T-cell (primary cell): ENCODE results near the gene DDX20. TPM values are rescaled to one million over a fixed set of nuclear protein-coding genes. Genes with fewer than 3 reads are reported as not detected.

Experiments used
- ATAC-seq, 4 experiments: fragments of 200-7000 bp in 3 of 4; fragments of 150-1000 bp in 1 of 4; cut with Tn5 transposase; replicated peaks in 1 of 4; 1 replicate in 3 of 4; 2 replicates in 1 of 4; pipeline ENCODE4 v1.10.0; 2021; ENCODE audit warnings: moderate library complexity in 3 of 4, mild to moderate bottlenecking in 2 of 4, moderate number of reproducible peaks in 1 of 4
- CTCF ChIA-PET, 2 donors: fragments of 300-600 bp; sonication (Branson Sonifier 250); formaldehyde crosslinking; loops; one replicate each; lab custom pipeline; 2022; ENCODE audit warnings: antibody characterized with exemption in 2 of 2; lab: Charles Lee
- POLR2A ChIA-PET, 2 donors: fragments of 300-600 bp; sonication (Branson Sonifier 250); formaldehyde crosslinking; loops; one replicate each; lab custom pipeline; 2022; ENCODE audit warnings: antibody characterized with exemption in 2 of 2; lab: Charles Lee
- DNase-seq, 35 experiments: peaks; one replicate each; pipeline versions ENCODE4 v3.0.0 to v3.0.0-alpha.2; 2013 to 2023
- H3K27ac ChIP-seq: one replicate; pipeline ENCODE4 v1.5.1; 2013; ENCODE audit warnings: low read length
- H3K27me3 ChIP-seq, 2 experiments: replicated peaks in 1 of 2; 1 replicate in 1 of 2; 2 replicates in 1 of 2; pipeline versions ENCODE4 v1.6.1 to v1.7.0; 2013; ENCODE audit warnings: low read length in 1 of 2, mixed read lengths in 1 of 2; ENCODE audit not compliant: control insufficient read depth in 2 of 2, insufficient read depth in 2 of 2; ENCODE audit errors: extremely low read depth in 1 of 2
- H3K36me3 ChIP-seq, 2 donors: 1 replicate in 1 of 2; 2 replicates in 1 of 2; pipeline versions ENCODE4 v1.6.1 to v1.7.0; 2013; ENCODE audit warnings: low read length in 1 of 2; ENCODE audit not compliant: control insufficient read depth in 2 of 2, insufficient read depth in 1 of 2; ENCODE audit errors: extremely low read depth in 1 of 2
- H3K4me1 ChIP-seq, 2 experiments: 1 replicate in 1 of 2; 2 replicates in 1 of 2; pipeline versions ENCODE4 v1.6.1 to v1.7.0; 2013; ENCODE audit warnings: low read length in 2 of 2, mixed read lengths in 1 of 2; ENCODE audit not compliant: insufficient read depth in 2 of 2, control insufficient read depth in 1 of 2; ENCODE audit errors: extremely low read depth in 1 of 2
- H3K4me3 ChIP-seq, 2 donors: 1 replicate in 1 of 2; 2 replicates in 1 of 2; pipeline versions ENCODE4 v1.5.1 to v1.7.0; 2013; ENCODE audit warnings: mild to moderate bottlenecking in 2 of 2, low read length in 1 of 2, moderate library complexity in 1 of 2; ENCODE audit not compliant: control insufficient read depth in 1 of 2; ENCODE audit errors: extremely low read depth in 1 of 2
- H3K9me3 ChIP-seq: 2 replicates; pipeline ENCODE4 v1.7.0; 2013
- H3K27ac Mint-ChIP-seq, 2 donors: one replicate each; pipeline ENCODE4 v1.8.0; 2020 to 2021; ENCODE audit warnings: mild to moderate bottlenecking in 2 of 2, mixed read lengths in 2 of 2
- H3K27me3 Mint-ChIP-seq, 2 donors: one replicate each; pipeline ENCODE4 v1.8.0; 2021 to 2022; ENCODE audit warnings: mixed read lengths in 2 of 2
- H3K36me3 Mint-ChIP-seq: one replicate; pipeline ENCODE4 v1.8.0; 2021; ENCODE audit warnings: mixed read lengths
- H3K4me1 Mint-ChIP-seq, 3 donors: one replicate each; pipeline ENCODE4 v1.8.0; 2020 to 2022; ENCODE audit warnings: mixed read lengths in 3 of 3, mild to moderate bottlenecking in 1 of 3
- H3K4me3 Mint-ChIP-seq, 3 donors: one replicate each; pipeline ENCODE4 v1.8.0; 2020 to 2022; ENCODE audit warnings: mild to moderate bottlenecking in 3 of 3, mixed read lengths in 3 of 3, moderate library complexity in 3 of 3
- H3K9me3 Mint-ChIP-seq, 3 donors: one replicate each; pipeline ENCODE4 v1.8.0; 2020 to 2022; ENCODE audit warnings: mixed read lengths in 3 of 3
- WGBS: methylation state at CpG from one replicate; pipeline ENCODE4 v1.1.5; 2013; ENCODE audit warnings: missing lambda C conversion rate; ENCODE audit not compliant: insufficient coverage; 5-methylcytosine and 5-hydroxymethylcytosine counted together
- total RNA-seq, 35 experiments: library from RNA in 6 of 35; stranded (reverse) in 6 of 35; fragments of 120-200 nt in 1 of 35; gene quantifications; one replicate each; pipeline versions ENCODE4 v1.2.1 to v1.2.4 and lab custom pipeline; 2013 to 2026

Gene DDX20
- total RNA-seq, 5 donors from 2014 or later (not counting 1 experiment from before 2014, with no cell fraction given), result 16.7 to 19.8 (median 17.5) TPM

GRCh38 chr1:111731956-111732355 is 23.7 kb upstream of the DDX20 start:
- WGBS, result 75% methylated on average over 3 of the region's 6 CpGs
- no peaks in the 10 kb centered on the region for H3K36me3 ChIP-seq
- POLR2A ChIA-PET, result no interaction called here
- H3K9me3 ChIP-seq, result no peaks in the 10 kb centered on the region
- H3K4me1 Mint-ChIP-seq, result peaks cover 0 to 2% (median 0%) of the 10 kb centered on the region in 3 donors
- H3K27me3 Mint-ChIP-seq, result no peaks in the 10 kb centered on the region
- peak in 1 of 35 experiments; percentile 13 for DNase-seq
- CTCF ChIA-PET, result no interaction called here
- no peaks in the 10 kb centered on the region for H3K36me3 Mint-ChIP-seq
- no peak for ATAC-seq
- H3K4me3 Mint-ChIP-seq, result no peak overlapping the region
- no peak overlapping the region for H3K4me3 ChIP-seq
- no peak overlapping the region for H3K27ac Mint-ChIP-seq
- H3K4me1 ChIP-seq, result peaks cover 0 to 6% of the 10 kb centered on the region in 2 experiments
- H3K27me3 ChIP-seq, result peaks cover 0 to 26% of the 10 kb centered on the region in 2 experiments
- no peaks in the 10 kb centered on the region for H3K9me3 Mint-ChIP-seq
- H3K27ac ChIP-seq, result no peak overlapping the region

- ChIA-PET POLR2A (no interaction called here), CTCF (no interaction called here)
- H3K4me3 ChIP-seq, result no peak overlapping the region
- peaks cover 0 to 34% of the 10 kb centered on the region in 2 experiments for H3K27me3 ChIP-seq
- peaks cover 0 to 7% of the 10 kb centered on the region in 2 experiments for H3K4me1 ChIP-seq
- peaks cover 4 to 6% (median 4%) of the 10 kb centered on the region in 3 donors for H3K4me1 Mint-ChIP-seq
- H3K36me3 Mint-ChIP-seq, result no peaks in the 10 kb centered on the region
- no peaks in the 10 kb centered on the region for H3K9me3 ChIP-seq
- no peak overlapping the region for H3K4me3 Mint-ChIP-seq
- peak in 1 of 35 experiments; percentile 7 for DNase-seq
- H3K27ac ChIP-seq, result no peak overlapping the region
- peaks cover 6 to 7% of the 10 kb centered on the region in 2 donors for H3K27me3 Mint-ChIP-seq
- no peaks in the 10 kb centered on the region for H3K36me3 ChIP-seq
- H3K27ac Mint-ChIP-seq, result no peak overlapping the region
- WGBS, result 95% methylated on average over 7 of the region's 7 CpGs
- no peak for ATAC-seq
- no peaks in the 10 kb centered on the region for H3K9me3 Mint-ChIP-seq
These were observed 23.0 kb upstream of the DDX20 start for GRCh38 chr1:111732718-111733117.

DNA sequence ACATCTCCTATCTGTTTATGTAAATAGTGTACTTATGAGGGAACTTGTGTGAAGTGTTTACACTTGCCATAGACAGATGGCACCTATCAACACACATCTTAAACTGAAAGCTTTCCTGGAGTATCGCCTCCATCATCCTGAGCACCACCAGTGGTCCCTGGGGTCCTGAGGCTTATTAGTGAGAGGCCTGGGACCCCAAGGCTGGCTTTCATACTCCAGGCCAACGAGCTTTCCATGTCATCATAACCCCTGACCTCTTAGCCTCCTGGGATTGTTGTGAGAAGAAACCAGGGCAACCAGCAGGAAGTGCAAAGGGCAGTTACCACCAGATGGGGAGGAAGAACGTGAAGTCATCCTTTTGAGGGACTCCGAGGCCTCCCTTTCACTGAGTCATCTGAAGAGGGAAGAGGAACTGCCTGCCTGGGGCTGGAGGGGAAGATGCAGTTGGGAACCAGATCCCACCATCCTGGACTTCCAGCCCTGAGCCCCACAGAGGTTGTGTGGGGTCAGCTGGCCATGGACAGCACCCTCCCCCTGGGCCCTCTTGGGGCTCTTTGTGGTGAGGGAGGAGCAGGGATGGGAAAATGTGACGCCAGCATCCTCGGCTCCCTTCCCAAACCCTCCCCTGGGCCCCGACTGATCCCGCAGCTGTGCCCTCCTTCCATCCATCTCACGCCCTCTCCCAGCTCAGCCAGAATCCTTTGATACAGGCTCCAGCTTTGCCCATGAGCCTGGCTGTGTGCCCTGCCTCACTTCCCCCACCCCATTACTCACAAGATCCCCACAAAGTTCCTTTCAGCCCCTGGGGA is 22.3 kb upstream of the DDX20 start:
- H3K4me1 ChIP-seq, result peaks cover 0 to 13% of the 10 kb centered on the region in 2 experiments
- Mint-ChIP-seq H3K9me3 (no peaks in the 10 kb centered on the region), H3K27me3 (peaks cover 7 to 10% of the 10 kb centered on the region in 2 donors), H3K36me3 (no peaks in the 10 kb centered on the region), H3K27ac (no peak overlapping the region), H3K4me3 (no peak overlapping the region), H3K4me1 (peaks cover 8 to 11% (median 10%) of the 10 kb centered on the region in 3 donors)
- 54% methylated on average over 3 of the region's 9 CpGs for WGBS
- CTCF ChIA-PET, result no interaction called here
- POLR2A ChIA-PET, result no interaction called here
- peaks cover 0 to 41% of the 10 kb centered on the region in 2 experiments for H3K27me3 ChIP-seq
- peak in 4 of 35 experiments; percentile 3 to 27 (median 16) for DNase-seq
- no peaks in the 10 kb centered on the region for H3K9me3 ChIP-seq
- ATAC-seq, result no peak
- no peak overlapping the region for H3K4me3 ChIP-seq
- H3K27ac ChIP-seq, result no peak overlapping the region
- no peaks in the 10 kb centered on the region for H3K36me3 ChIP-seq

DNA sequence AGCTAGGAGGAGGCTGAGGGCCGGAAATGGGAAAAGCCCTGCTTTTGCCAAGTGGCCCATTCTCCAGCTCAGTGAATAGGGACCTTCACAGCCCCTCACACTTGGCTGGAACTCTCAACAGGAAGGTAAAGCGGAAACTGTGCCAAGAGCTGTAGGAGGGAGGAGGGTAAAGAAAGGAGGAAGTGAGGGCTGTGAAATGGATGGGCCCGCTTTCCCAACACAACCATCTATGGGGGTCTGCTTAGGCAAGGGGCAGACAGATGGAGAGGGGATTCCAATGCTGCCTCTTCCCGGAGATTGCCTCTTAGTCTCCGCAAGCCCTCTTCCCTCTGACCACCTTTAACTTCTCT is 21.7 kb upstream of the DDX20 start:
- POLR2A ChIA-PET, result no interaction called here
- ATAC-seq, result no peak
- Histone ChIP-seq H3K9me3 (no peaks in the 10 kb centered on the region), H3K4me3 (no peak overlapping the region), H3K27ac (no peak overlapping the region), H3K4me1 (peaks cover 0 to 19% of the 10 kb centered on the region in 2 experiments), H3K27me3 (peaks cover 0 to 45% of the 10 kb centered on the region in 2 experiments), H3K36me3 (no peaks in the 10 kb centered on the region)
- Mint-ChIP-seq H3K4me3 (no peak overlapping the region), H3K27ac (no peak overlapping the region), H3K4me1 (peaks cover 11 to 15% (median 14%) of the 10 kb centered on the region in 3 donors), H3K9me3 (no peaks in the 10 kb centered on the region), H3K36me3 (no peaks in the 10 kb centered on the region), H3K27me3 (peaks cover 7 to 12% of the 10 kb centered on the region in 2 donors)
- DNase-seq, result peak in 1 of 35 experiments; percentile 23
- 100% methylated on average over 2 of the region's 5 CpGs for WGBS
- CTCF ChIA-PET, result interaction anchor here in 1 of 2 donors (0.6 kb wide), 1 partner anchor 19 kb away, joined by 3 read pairs; no protein-coding TSS in a partner anchor

GRCh38 chr1:111734426-111734825 is 21.3 kb upstream of the DDX20 start:
- Histone ChIP-seq H3K27me3 (peaks cover 0 to 49% of the 10 kb centered on the region in 2 experiments), H3K4me3 (no peak overlapping the region), H3K27ac (no peak overlapping the region), H3K9me3 (no peaks in the 10 kb centered on the region), H3K4me1 (peaks cover 0 to 23% of the 10 kb centered on the region in 2 experiments), H3K36me3 (no peaks in the 10 kb centered on the region)
- Mint-ChIP-seq H3K4me3 (no peak overlapping the region), H3K27me3 (peaks cover 7 to 12% of the 10 kb centered on the region in 2 donors), H3K4me1 (peaks cover 11 to 16% (median 14%) of the 10 kb centered on the region in 3 donors), H3K36me3 (no peaks in the 10 kb centered on the region), H3K9me3 (no peaks in the 10 kb centered on the region), H3K27ac (no peak overlapping the region)
- DNase-seq, result no peak
- ChIA-PET CTCF (interaction anchor here in 1 of 2 donors (0.6 kb wide), 1 partner anchor 20 kb away, joined by 3 read pairs; no protein-coding TSS in a partner anchor), POLR2A (no interaction called here)
- ATAC-seq, result no peak
- WGBS, result 100% methylated on average over 3 of the region's 3 CpGs

GRCh38 chr1:111734856-111735255 is 20.8 kb upstream of the DDX20 start:
- Mint-ChIP-seq H3K27ac (no peak overlapping the region), H3K4me3 (no peak overlapping the region), H3K9me3 (no peaks in the 10 kb centered on the region), H3K27me3 (peaks cover 9 to 14% of the 10 kb centered on the region in 2 donors), H3K4me1 (peaks cover 12 to 20% (median 16%) of the 10 kb centered on the region in 3 donors), H3K36me3 (no peaks in the 10 kb centered on the region)
- ATAC-seq (no peak), DNase-seq (no peak)
- Histone ChIP-seq H3K27ac (no peak overlapping the region), H3K4me1 (peaks cover 0 to 27% of the 10 kb centered on the region in 2 experiments), H3K27me3 (peaks cover 0 to 53% of the 10 kb centered on the region in 2 experiments), H3K9me3 (no peaks in the 10 kb centered on the region), H3K4me3 (no peak overlapping the region), H3K36me3 (no peaks in the 10 kb centered on the region)
- ChIA-PET POLR2A (no interaction called here), CTCF (no interaction called here)
- 88% methylated on average over 1 of the region's 3 CpGs for WGBS
